HepG2 (cell line): ENCODE measurements around the gene RNASE8. TPM values are rescaled to one million over a fixed set of nuclear protein-coding genes. Genes with fewer than 3 reads are reported as not detected.

Source experiments
- BHLHE40 ChIP-seq: IDR thresholded peaks from 2 replicates; pipeline ENCODE4 v1.6.1; 2011; ENCODE audit warnings: low read length, improper control_type of control experiment
- BORCS8-MEF2B ChIP-seq: sonication (generic); formaldehyde crosslinking; IDR thresholded peaks from 2 replicates; pipeline ENCODE4 v1.8.0; 2022; ENCODE audit warnings: mild to moderate bottlenecking, missing genetic modification reagents
- IKZF5 ChIP-seq: IDR thresholded peaks from 2 replicates; pipeline ENCODE4 v1.6.1; 2018; ENCODE audit warnings: missing genetic modification reagents, mild to moderate bottlenecking, missing compliant biosample characterization
- JARID2 ChIP-seq: sonication (generic); formaldehyde crosslinking; IDR thresholded peaks from 2 replicates; pipeline ENCODE4 v1.8.1; 2023; ENCODE audit warnings: missing genetic modification reagents, inconsistent platforms; ENCODE audit not compliant: insufficient replicate concordance
- MAZ ChIP-seq, 2 experiments: sonication (generic) in 1 of 2; formaldehyde crosslinking in 1 of 2; IDR thresholded peaks; 2 replicates each; pipeline versions ENCODE4 v1.5.0 to v1.6.1; 2012 to 2020; ENCODE audit warnings: low read depth in 2 of 2, mild to moderate bottlenecking in 2 of 2, borderline replicate concordance in 1 of 2, improper control_type of control experiment in 1 of 2, low read length in 1 of 2, missing genetic modification reagents in 1 of 2, moderate library complexity in 1 of 2
- NRL ChIP-seq: sonication (generic); formaldehyde crosslinking; IDR thresholded peaks from 2 replicates; pipeline ENCODE4 v1.5.0; 2020; ENCODE audit warnings: missing genetic modification reagents, mild to moderate bottlenecking, moderate library complexity, borderline replicate concordance
- SMARCC2 ChIP-seq: fragments of 450-650 bp; IDR thresholded peaks from 2 replicates; pipeline ENCODE4 v1.6.1; 2017; ENCODE audit warnings: antibody characterized with exemption, mild to moderate bottlenecking
- SRSF1 ChIP-seq: fragments of 200-400 bp; formaldehyde crosslinking; optimal IDR thresholded peaks from 2 replicates; pipeline ENCODE3; 2017; ENCODE audit warnings: mild to moderate bottlenecking, low read depth, low read length, moderate library complexity
- YEATS4 ChIP-seq: sonication (generic); formaldehyde crosslinking; IDR thresholded peaks from 2 replicates; pipeline ENCODE4 v1.4.0; 2020; ENCODE audit warnings: missing genetic modification reagents, borderline replicate concordance
- ZBTB8A ChIP-seq: sonication (generic); formaldehyde crosslinking; IDR thresholded peaks from 2 replicates; pipeline ENCODE4 v1.4.0; 2020; ENCODE audit warnings: mild to moderate bottlenecking, low read depth, missing genetic modification reagents, borderline replicate concordance
- ZNF138 ChIP-seq: sonication (generic); formaldehyde crosslinking; IDR thresholded peaks from 2 replicates; pipeline ENCODE4 v1.5.0; 2020; ENCODE audit warnings: mild to moderate bottlenecking, low read depth, missing genetic modification reagents
- ZNF234 ChIP-seq: sonication (generic); formaldehyde crosslinking; conservative IDR thresholded peaks from 2 replicates; pipeline ENCODE4 v1.5.1; 2020; ENCODE audit warnings: mild to moderate bottlenecking, missing genetic modification reagents
- ZNF292 ChIP-seq: sonication (generic); formaldehyde crosslinking; IDR thresholded peaks from 2 replicates; pipeline ENCODE4 v1.8.1; 2022; ENCODE audit warnings: mild to moderate bottlenecking, low read depth, missing genetic modification reagents, borderline replicate concordance
- ZNF567 ChIP-seq: sonication (generic); formaldehyde crosslinking; IDR thresholded peaks from 2 replicates; pipeline ENCODE4 v1.8.1; 2023; ENCODE audit warnings: mild to moderate bottlenecking, missing genetic modification reagents, borderline replicate concordance
- ZNF639 ChIP-seq: conservative IDR thresholded peaks from 2 replicates; pipeline ENCODE4 v1.6.1; 2018; ENCODE audit warnings: missing genetic modification reagents
- ZNF646 ChIP-seq: sonication (generic); formaldehyde crosslinking; IDR thresholded peaks from 2 replicates; pipeline ENCODE4 v1.9.0; 2021; ENCODE audit warnings: mild to moderate bottlenecking, missing genetic modification reagents
- ZNF724P ChIP-seq: sonication (generic); formaldehyde crosslinking; IDR thresholded peaks from 2 replicates; pipeline ENCODE4 v1.8.0; 2022; ENCODE audit warnings: missing genetic modification reagents, borderline replicate concordance
- ZNF788 ChIP-seq: sonication (generic); formaldehyde crosslinking; IDR thresholded peaks from 2 replicates; pipeline ENCODE4 v1.5.0; 2020; ENCODE audit warnings: mild to moderate bottlenecking, missing genetic modification reagents, borderline replicate concordance
- polyA plus RNA-seq, 8 experiments: library from polyadenylated mRNA; depleted of rRNA in 3 of 8; stranded (reverse) in 7 of 8; unstranded in 1 of 8; fragments of >200 nt; fragmentation: Illumina TruSeq in 4 of 8; extraction: Trizol in 4 of 8; gene quantifications; 2 replicates each; pipeline versions ENCODE4 v1.2.1 to v1.2.3, GENCODE V29; 2011 to 2016; ENCODE audit warnings: low read depth in 4 of 8, missing spikeins in 1 of 8, mixed read lengths in 1 of 8; ENCODE audit not compliant: insufficient read depth in 1 of 8
- total RNA-seq, 5 experiments: library from RNA; depleted of rRNA; stranded (reverse); fragments of >200 nt; fragmentation: Illumina TruSeq; extraction: Trizol; gene quantifications; 2 replicates each; pipeline ENCODE4 v1.2.3, GENCODE V29; 2016; ENCODE audit warnings: low read depth in 1 of 5

Gene RNASE8
- total and polyA plus RNA-seq, 2 of the 13 experiments (the other 11 are each of a cell fraction or from before 2014, with no cell fraction given), result not detected

- TF ChIP-seq SRSF1 (peak; percentile 38), SMARCC2 (no peak), ZNF788 (CRISPR knock-in tag) (peak; percentile 80; the same call in 1 of the 2 replicates), ZNF567 (0 out of 2 replicates have a peak, but pooled peaks have one; percentile 44), ZBTB8A (CRISPR knock-in tag) (0 out of 2 replicates have a peak, but pooled peaks have one; percentile 87), YEATS4 (CRISPR knock-in tag) (peak; percentile 71; the same call in 1 of the 2 replicates), ZNF138 (peak; percentile 41; the same call in 1 of the 2 replicates), BORCS8-MEF2B (CRISPR knock-in tag) (peak; percentile 9; the same call in 1 of the 2 replicates), ZNF646 (no peak), MAZ (IDR thresholded peaks at IDR 0.05; ENCODE audit: borderline replicate concordance, low read depth, low read length) (no peak), MAZ (CRISPR knock-in tag; IDR thresholded peaks at IDR 0.05; ENCODE audit: low read depth) (0 out of 2 replicates have a peak, but pooled peaks have one; percentile 33), BHLHE40 (no peak), ZNF639 (CRISPR knock-in tag) (peak; percentile 83), ZNF724P (CRISPR knock-in tag) (no peak), JARID2 (CRISPR knock-in tag) (no peak), NRL (peak; percentile 98), ZNF234 (no peak), IKZF5 (CRISPR knock-in tag) (peak; percentile 41; the same call in 1 of the 2 replicates), ZNF292 (CRISPR knock-in tag) (0 out of 2 replicates have a peak, but pooled peaks have one; percentile 0)
Measured at GRCh38 chr14:21069388-21070082, 11.9 kb downstream of the RNASE8 start (continued).
